ENCODE results near the gene P3H2. TPM values are rescaled to one million over a fixed set of nuclear protein-coding genes. Genes with fewer than 3 reads are reported as not detected.

Gene P3H2
- total and polyA plus RNA-seq, 2 experiments from 2014 or later = 8.2 to 24.2 TPM

GRCh38 chr3:189953551-189953950 lies 167.1 kb downstream of the P3H2 start:
- H3K4me1 Mint-ChIP-seq = no peaks in the 10 kb centered on the region
- DNase-seq (ENCODE audit: low spot score) = no peak
- no peaks in the 10 kb centered on the region for H3K9me3 Mint-ChIP-seq
- H3K36me3 Mint-ChIP-seq (ENCODE audit: low read depth) = no peaks in the 10 kb centered on the region; the same call in 2 of the 3 replicates
- no peaks in the 10 kb centered on the region for H3K79me2 ChIP-seq (replicated peaks; ENCODE audit: insufficient read depth)
- no peaks in the 10 kb centered on the region for H4K20me1 ChIP-seq (replicated peaks; ENCODE audit: insufficient read depth)
- no peak overlapping the region for H3K4me2 ChIP-seq
- H3K27me3 Mint-ChIP-seq (ENCODE audit: insufficient read depth, low read depth, poor library complexity) = peaks cover 2% of the 10 kb centered on the region
- no peak overlapping the region for H3K27ac Mint-ChIP-seq
- H3K27ac ChIP-seq (ENCODE audit: low read depth) = no peak overlapping the region
- H3K4me3 ChIP-seq = no peak overlapping the region
- H3K9me2 ChIP-seq (ENCODE audit: insufficient read depth) = no peaks in the 10 kb centered on the region
- H2AFZ ChIP-seq = no peak overlapping the region
- no peak overlapping the region for H3K4me3 Mint-ChIP-seq
- no peak for TF ChIP-seq ETS1 (IDR thresholded peaks at IDR 0.05)
- no peak for TF ChIP-seq STAT1 (IDR thresholded peaks at IDR 0.05; ENCODE audit: unreplicated experiment)
- TF ChIP-seq POLR2AphosphoS5 (IDR thresholded peaks at IDR 0.05; ENCODE audit: low read depth) = no peak
- H3K27me3 ChIP-seq (ENCODE audit: insufficient read depth) = no peaks in the 10 kb centered on the region
- H3F3A ChIP-seq (replicated peaks; ENCODE audit: low read depth) = no peaks in the 10 kb centered on the region
- H3K36me3 ChIP-seq (ENCODE audit: insufficient read depth) = no peaks in the 10 kb centered on the region
- no peak for ATAC-seq
- H3K4me1 ChIP-seq (ENCODE audit: insufficient read depth) = no peaks in the 10 kb centered on the region

- ATAC-seq (no peak), DNase-seq (ENCODE audit: low spot score) (no peak)
- Histone ChIP-seq H3K27me3 (ENCODE audit: insufficient read depth) (no peaks in the 10 kb centered on the region), H2AFZ (no peak overlapping the region), H3K4me2 (no peak overlapping the region), H3K36me3 (ENCODE audit: insufficient read depth) (no peaks in the 10 kb centered on the region), H3K9me2 (ENCODE audit: insufficient read depth) (no peaks in the 10 kb centered on the region), H3K27ac (ENCODE audit: low read depth) (no peak overlapping the region), H3K79me2 (replicated peaks; ENCODE audit: insufficient read depth) (no peaks in the 10 kb centered on the region), H4K20me1 (replicated peaks; ENCODE audit: insufficient read depth) (no peaks in the 10 kb centered on the region), H3F3A (replicated peaks; ENCODE audit: low read depth) (no peaks in the 10 kb centered on the region), H3K4me3 (no peak overlapping the region), H3K4me1 (ENCODE audit: insufficient read depth) (no peaks in the 10 kb centered on the region)
- no peak overlapping the region for H3K27ac Mint-ChIP-seq
- H3K4me1 Mint-ChIP-seq = no peaks in the 10 kb centered on the region
- H3K9me3 Mint-ChIP-seq = no peaks in the 10 kb centered on the region
- no peak overlapping the region for H3K4me3 Mint-ChIP-seq
- TF ChIP-seq STAT1 (IDR thresholded peaks at IDR 0.05; ENCODE audit: unreplicated experiment) = no peak
- TF ChIP-seq ETS1 (IDR thresholded peaks at IDR 0.05) = no peak
- no peak for TF ChIP-seq JUNB (IDR thresholded peaks at IDR 0.05; ENCODE audit: unreplicated experiment)
- TF ChIP-seq ZNF114 (CRISPR knock-in tag; IDR thresholded peaks at IDR 0.05) = no peak
- TF ChIP-seq EZH2phosphoT487 (IDR thresholded peaks at IDR 0.05; ENCODE audit: unreplicated experiment) = no peak
- no peak for TF ChIP-seq ZNF331 (CRISPR knock-in tag; IDR thresholded peaks at IDR 0.05; ENCODE audit: low read depth)
- no peak for TF ChIP-seq REST (IDR thresholded peaks at IDR 0.05; ENCODE audit: unreplicated experiment)
- TF ChIP-seq ZNF462 (CRISPR knock-in tag; IDR thresholded peaks at IDR 0.05) = no peak
- peaks cover 2% of the 10 kb centered on the region for H3K27me3 Mint-ChIP-seq (ENCODE audit: insufficient read depth, low read depth, poor library complexity)
- H3K36me3 Mint-ChIP-seq (ENCODE audit: low read depth) = no peaks in the 10 kb centered on the region; the same call in 2 of the 3 replicates
Measured at GRCh38 chr3:189952272-189952671, 168.4 kb downstream of the P3H2 start.

All from GM23338 (cell line).